T-helper 1 cell treated with Interleukin-12 subunit alpha and Interleukin-12 subunit beta and Interleukin-4 antibody, amounts not matched to agents 30 μg/mL and 1 μg/mL, for 36 hours (primary cell): Measurements from ENCODE around the gene ATOH8.
"Not testable (repeated sequence)": the region's sequence is repeated elsewhere in the genome, so short reads cannot be mapped to it uniquely, and the experiment has no call there.

Experiments
- H3K27ac Mint-ChIP-seq: one replicate; pipeline ENCODE4 v1.8.0; 2021; ENCODE audit warnings: mild to moderate bottlenecking, mixed read lengths
- H3K27me3 Mint-ChIP-seq: one replicate; pipeline ENCODE4 v1.8.0; 2021; ENCODE audit warnings: low read depth, mixed read lengths
- H3K36me3 Mint-ChIP-seq: one replicate; pipeline ENCODE4 v1.8.0; 2021; ENCODE audit warnings: low read depth, mixed read lengths
- H3K4me1 Mint-ChIP-seq: one replicate; pipeline ENCODE4 v1.8.0; 2021; ENCODE audit warnings: low read depth, mixed read lengths
- H3K4me3 Mint-ChIP-seq: one replicate; pipeline ENCODE4 v1.8.0; 2021; ENCODE audit warnings: mild to moderate bottlenecking, moderate library complexity, mixed read lengths
- H3K9me3 Mint-ChIP-seq: one replicate; pipeline ENCODE4 v1.8.0; 2021; ENCODE audit warnings: mixed read lengths

The ATOH8 gene

GRCh38 chr2:85827879-85828569, 74.2 kb downstream of the ATOH8 start:
- no peak overlapping the region for H3K27ac Mint-ChIP-seq
- peaks cover 34% of the 10 kb centered on the region for H3K4me1 Mint-ChIP-seq
- no peaks in the 10 kb centered on the region for H3K36me3 Mint-ChIP-seq
- H3K27me3 Mint-ChIP-seq, result peaks cover 18% of the 10 kb centered on the region
- H3K4me3 Mint-ChIP-seq, result peak overlapping the region; percentile 40
- no peaks in the 10 kb centered on the region for H3K9me3 Mint-ChIP-seq

DNA sequence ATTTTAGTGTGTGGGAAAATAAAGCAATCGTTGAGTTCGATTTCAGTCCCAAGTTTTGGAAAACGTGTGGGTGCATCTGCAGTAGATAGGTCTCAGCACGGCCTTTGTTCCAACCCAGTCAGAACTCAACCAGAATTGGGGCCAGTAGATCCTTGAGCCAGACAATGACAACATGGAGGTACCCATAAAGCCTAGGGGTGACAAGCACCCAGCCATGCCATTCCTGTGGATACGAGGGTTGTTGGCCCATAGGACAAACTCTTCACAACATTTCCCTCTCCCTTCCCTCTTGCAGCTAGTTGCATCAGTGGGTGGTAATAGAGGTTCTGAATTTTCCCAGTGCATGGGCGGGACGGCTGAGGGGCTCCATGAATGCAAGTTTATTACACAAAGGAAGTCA, 74.9 kb downstream of the ATOH8 start:
- no peak overlapping the region for H3K4me3 Mint-ChIP-seq
- no peak overlapping the region for H3K27ac Mint-ChIP-seq
- H3K27me3 Mint-ChIP-seq, result peaks cover 22% of the 10 kb centered on the region
- peaks cover 5% of the 10 kb centered on the region for H3K36me3 Mint-ChIP-seq
- peaks cover 40% of the 10 kb centered on the region for H3K4me1 Mint-ChIP-seq
- no peaks in the 10 kb centered on the region for H3K9me3 Mint-ChIP-seq

GRCh38 chr2:85829394-85829793, 75.6 kb downstream of the ATOH8 start:
- H3K36me3 Mint-ChIP-seq, H3K27ac Mint-ChIP-seq, H3K4me3 Mint-ChIP-seq, H3K9me3 Mint-ChIP-seq: not testable (repeated sequence)
- peaks cover 40% of the 10 kb centered on the region for H3K4me1 Mint-ChIP-seq
- H3K27me3 Mint-ChIP-seq, result peaks cover 19% of the 10 kb centered on the region

- Mint-ChIP-seq H3K4me3 (no peak overlapping the region), H3K36me3 (peaks cover 11% of the 10 kb centered on the region), H3K4me1 (peaks cover 40% of the 10 kb centered on the region), H3K27me3 (peaks cover 19% of the 10 kb centered on the region), H3K9me3 (peaks cover 9% of the 10 kb centered on the region), H3K27ac (no peak overlapping the region)
Observed at GRCh38 chr2:85830645-85831044, 76.9 kb downstream of the ATOH8 start.

DNA sequence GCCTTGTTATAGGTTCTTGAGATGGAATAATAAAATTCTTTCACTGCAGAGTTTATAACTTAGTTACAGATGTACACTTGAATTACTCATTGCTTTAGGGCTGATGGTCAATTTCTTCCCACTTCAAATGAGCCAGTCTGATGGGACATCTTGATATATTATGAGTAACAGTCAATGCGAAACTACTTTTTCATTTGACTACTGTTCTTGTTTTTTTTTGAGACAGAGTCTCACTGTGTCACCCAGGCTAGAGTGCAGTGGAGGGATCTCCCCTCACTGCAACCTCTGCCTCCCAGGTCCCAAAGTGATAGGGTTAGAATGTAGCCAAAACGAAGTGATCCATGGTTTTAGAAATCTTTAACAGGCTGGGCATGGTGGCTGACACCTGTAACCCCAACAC, 77.9 kb downstream of the ATOH8 start:
- H3K9me3 Mint-ChIP-seq, result peaks cover 13% of the 10 kb centered on the region
- no peak overlapping the region for H3K4me3 Mint-ChIP-seq
- H3K27me3 Mint-ChIP-seq, result peaks cover 21% of the 10 kb centered on the region
- H3K4me1 Mint-ChIP-seq, result peaks cover 40% of the 10 kb centered on the region
- H3K36me3 Mint-ChIP-seq, result peaks cover 21% of the 10 kb centered on the region
- H3K27ac Mint-ChIP-seq, result no peak overlapping the region

DNA sequence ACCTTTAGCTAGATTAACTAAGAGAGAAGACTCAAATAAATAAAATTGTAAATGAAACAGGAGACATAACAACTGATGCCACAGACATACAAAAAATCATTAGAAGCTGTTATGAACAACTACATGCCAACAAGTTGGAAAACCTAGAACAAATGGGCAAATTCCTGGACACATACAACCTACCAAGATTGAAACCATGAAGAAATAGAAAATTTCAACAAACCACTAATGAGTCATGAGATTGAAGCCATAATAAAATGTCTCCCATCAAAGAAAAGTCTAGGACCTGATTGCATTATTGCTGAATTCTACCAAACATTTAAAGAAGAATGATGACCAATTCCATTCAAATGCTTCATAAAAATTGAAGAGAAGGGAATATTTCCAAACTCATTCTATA, 80.7 kb downstream of the ATOH8 start:
- Mint-ChIP-seq H3K9me3 (peaks cover 13% of the 10 kb centered on the region), H3K36me3 (peaks cover 36% of the 10 kb centered on the region), H3K27me3 (peaks cover 15% of the 10 kb centered on the region), H3K4me1 (peaks cover 24% of the 10 kb centered on the region), H3K4me3 (no peak overlapping the region), H3K27ac (no peak overlapping the region)
